ENCODE measurements around the gene CDIPT.
"Not testable (repeated sequence)": the region's sequence is repeated elsewhere in the genome, so short reads cannot be mapped to it uniquely, and the experiment has no call there.

Gene CDIPT

DNA sequence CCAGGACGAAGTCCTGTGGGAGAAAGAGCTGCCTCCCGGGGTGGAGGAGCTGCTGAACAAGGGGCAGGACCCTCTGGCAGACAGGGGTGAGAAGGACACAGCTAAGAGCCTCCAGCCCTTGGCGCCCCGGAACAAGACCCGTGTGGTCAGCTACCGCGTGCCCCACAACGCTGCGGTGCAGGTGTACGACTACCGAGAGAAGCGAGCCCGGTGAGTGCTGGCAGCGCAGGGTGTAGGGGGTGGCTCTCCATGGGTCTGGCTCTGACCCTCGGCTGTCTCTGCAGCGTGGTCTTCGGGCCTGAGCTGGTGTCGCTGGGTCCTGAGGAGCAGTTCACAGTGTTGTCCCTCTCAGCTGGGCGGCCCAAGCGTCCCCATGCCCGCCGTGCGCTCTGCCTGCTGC, 21.4 kb downstream of the CDIPT start:
- TF ChIP-seq, protein P1, sequence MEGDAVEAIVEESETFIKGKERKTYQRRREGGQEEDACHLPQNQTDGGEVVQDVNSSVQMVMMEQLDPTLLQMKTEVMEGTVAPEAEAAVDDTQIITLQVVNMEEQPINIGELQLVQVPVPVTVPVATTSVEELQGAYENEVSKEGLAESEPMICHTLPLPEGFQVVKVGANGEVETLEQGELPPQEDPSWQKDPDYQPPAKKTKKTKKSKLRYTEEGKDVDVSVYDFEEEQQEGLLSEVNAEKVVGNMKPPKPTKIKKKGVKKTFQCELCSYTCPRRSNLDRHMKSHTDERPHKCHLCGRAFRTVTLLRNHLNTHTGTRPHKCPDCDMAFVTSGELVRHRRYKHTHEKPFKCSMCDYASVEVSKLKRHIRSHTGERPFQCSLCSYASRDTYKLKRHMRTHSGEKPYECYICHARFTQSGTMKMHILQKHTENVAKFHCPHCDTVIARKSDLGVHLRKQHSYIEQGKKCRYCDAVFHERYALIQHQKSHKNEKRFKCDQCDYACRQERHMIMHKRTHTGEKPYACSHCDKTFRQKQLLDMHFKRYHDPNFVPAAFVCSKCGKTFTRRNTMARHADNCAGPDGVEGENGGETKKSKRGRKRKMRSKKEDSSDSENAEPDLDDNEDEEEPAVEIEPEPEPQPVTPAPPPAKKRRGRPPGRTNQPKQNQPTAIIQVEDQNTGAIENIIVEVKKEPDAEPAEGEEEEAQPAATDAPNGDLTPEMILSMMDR (IDR thresholded peaks at IDR 0.05; ENCODE audit: low read length, missing control alignments), result no peak
- no peak overlapping the region for H3K4me3 ChIP-seq (replicated peaks; ENCODE audit: low read depth, low read length)
- no peak for DNase-seq (ENCODE audit: low read depth)

DNA sequence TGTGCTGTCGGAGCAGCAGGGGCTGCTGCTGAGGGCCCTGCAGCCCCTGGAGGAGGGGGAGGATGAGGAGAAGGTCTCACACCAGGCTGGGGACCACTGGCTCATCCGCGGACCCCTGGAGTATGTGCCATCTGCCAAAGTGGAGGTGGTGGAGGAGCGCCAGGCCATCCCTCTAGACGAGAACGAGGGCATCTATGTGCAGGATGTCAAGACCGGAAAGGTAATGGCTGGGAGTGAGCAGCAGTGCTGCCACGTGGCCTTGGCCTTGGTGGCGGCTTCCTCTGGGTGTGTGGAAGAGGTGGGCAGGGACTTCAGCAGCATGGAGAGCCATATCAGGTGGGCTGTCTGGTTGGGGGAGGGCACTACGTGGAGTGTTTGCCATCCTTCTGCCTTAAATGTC, 22.8 kb downstream of the CDIPT start:
- TF ChIP-seq, protein P1 (IDR thresholded peaks at IDR 0.05; ENCODE audit: low read length, missing control alignments), result no peak
- DNase-seq (ENCODE audit: low read depth), result no peak
- no peak overlapping the region for H3K4me3 ChIP-seq (replicated peaks; ENCODE audit: low read depth, low read length)

DNA sequence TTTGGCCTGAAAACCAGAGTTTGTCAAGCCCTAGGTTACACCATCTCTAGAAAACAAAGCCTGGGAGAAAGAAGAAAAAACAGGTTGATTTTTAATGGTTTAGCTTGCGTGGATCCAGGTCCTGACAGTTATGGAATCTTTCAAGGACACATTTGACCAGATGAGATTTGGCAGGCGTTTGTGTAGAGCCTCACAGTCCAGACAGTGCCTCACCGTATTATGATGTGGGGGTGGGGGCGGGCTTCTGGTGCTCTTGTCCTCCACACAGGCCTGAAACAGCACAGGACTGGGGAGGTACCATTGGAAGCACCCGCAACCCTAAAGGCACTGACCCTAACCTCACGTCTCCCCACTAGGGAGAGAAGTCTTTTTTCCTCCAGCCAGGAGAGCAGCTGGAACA, 23.2 kb downstream of the CDIPT start:
- TF ChIP-seq, protein P1 (IDR thresholded peaks at IDR 0.05; ENCODE audit: low read length, missing control alignments), result no peak
- DNase-seq (ENCODE audit: low read depth), result no peak
- no peak overlapping the region for H3K4me3 ChIP-seq (replicated peaks; ENCODE audit: low read depth, low read length)

DNA sequence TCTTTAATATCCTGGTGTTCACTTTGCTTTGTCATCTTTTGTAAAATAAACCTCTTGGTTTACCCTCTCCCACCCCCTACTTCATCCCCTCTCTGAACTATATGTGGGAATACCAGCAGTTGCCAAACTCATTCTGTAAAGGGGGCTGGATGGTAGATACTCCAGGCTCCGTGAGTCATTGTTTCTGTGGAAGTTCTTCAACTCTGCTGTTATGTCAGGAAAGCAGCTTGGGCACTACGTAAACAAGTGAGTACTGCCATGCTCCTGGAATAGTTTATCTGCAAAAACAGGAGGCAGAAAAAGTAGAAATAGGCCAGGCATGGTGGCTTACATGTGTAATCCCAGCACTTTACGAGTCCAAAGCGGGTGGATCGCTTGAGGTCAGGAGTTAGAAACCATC, 25.2 kb downstream of the CDIPT start:
- no peak overlapping the region for H3K4me3 ChIP-seq (replicated peaks; ENCODE audit: low read depth, low read length)
- DNase-seq (ENCODE audit: low read depth), result no peak
- TF ChIP-seq, protein P1 (IDR thresholded peaks at IDR 0.05; ENCODE audit: low read length, missing control alignments), result no peak

DNA sequence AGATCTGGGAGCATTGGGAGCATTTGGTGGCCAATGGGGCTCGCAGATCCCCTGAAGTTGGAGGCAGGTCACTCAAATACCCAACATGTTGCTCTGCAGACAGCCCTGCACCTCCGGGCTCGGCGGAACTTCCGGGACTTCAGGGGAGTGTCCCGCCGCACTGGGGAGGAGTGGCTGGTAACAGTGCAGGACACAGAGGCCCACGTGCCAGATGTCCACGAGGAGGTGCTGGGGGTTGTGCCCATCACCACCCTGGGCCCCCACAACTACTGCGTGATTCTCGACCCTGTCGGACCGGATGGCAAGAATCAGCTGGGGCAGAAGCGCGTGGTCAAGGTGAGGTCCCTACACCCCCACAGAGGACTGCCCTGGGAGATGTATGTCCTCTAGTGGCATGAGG, 26.4 kb downstream of the CDIPT start:
- no peak overlapping the region for H3K4me3 ChIP-seq (replicated peaks; ENCODE audit: low read depth, low read length)
- TF ChIP-seq, protein P1 (IDR thresholded peaks at IDR 0.05; ENCODE audit: low read length, missing control alignments), result no peak

DNA sequence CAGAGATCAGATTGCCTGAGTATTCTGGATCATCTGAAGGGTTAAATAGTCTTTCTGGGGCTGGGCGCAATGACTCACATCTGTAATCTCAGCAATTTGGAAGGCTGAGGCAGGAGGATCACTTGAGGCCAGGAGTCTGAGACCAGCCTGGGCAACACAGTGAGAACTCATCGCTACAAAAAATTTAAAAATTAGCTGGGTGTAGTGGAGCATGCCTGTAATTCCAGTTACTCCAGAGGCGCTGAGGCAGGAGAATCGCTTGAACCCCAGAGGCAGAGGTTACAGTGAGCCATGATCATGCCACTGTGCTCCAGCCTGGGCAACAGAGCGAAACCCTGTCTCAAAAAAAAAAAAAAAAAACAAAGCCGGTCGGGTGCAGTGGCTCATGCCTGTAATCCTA, 27.1 kb downstream of the CDIPT start:
- TF ChIP-seq, protein P1 (IDR thresholded peaks at IDR 0.05; ENCODE audit: low read length, missing control alignments), result no peak
- H3K4me3 ChIP-seq (replicated peaks; ENCODE audit: low read depth, low read length), result no peak overlapping the region
- no peak for DNase-seq (ENCODE audit: low read depth)

More for the DNA sequence above, 26.4 kb downstream of the CDIPT start:
- no peak for DNase-seq (ENCODE audit: low read depth)

DNA sequence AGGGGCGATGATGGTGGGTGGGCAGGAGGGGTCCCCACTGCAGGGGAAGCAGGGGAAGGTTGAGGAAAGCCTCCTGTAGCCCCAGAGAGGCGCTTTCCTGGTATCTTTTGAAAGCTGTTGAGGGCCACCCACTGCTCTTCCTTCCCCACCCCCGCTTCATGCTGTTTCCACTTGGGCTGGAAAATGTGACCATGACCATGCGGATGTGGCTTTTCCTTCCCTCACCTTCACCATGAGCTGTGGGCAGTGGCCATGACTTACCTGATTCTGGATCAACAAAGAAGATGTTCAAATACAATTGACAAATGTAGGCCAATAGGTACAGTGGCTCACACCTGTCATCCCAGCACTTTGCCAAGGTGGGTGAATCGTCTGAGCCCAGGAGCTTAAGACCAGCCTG, 28.9 kb downstream of the CDIPT start:
- no peak overlapping the region for H3K4me3 ChIP-seq (replicated peaks; ENCODE audit: low read depth, low read length)
- DNase-seq (ENCODE audit: low read depth), result no peak
- TF ChIP-seq, protein P1 (IDR thresholded peaks at IDR 0.05; ENCODE audit: low read length, missing control alignments), result no peak

DNA sequence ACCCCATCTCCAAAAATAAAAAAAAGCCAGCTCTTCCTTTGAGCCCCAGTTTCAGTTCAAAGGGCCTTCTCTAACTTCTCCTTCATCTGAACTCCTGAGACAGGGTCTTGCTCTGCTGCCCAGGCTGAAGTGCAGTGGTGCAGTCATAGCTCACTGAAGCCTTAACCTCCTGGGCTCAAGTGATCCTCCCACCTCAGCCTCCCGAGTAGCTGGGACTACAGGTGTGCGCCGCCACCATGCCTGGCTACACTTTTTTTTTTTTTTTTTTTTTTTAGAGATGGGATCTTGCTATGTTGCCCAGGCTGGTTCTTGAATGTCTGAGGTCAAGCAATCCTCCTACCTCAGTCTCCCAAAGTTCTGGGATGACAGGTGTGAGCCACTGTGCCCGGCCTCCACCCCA, 29.8 kb downstream of the CDIPT start:
- not testable (repeated sequence) for H3K4me3 ChIP-seq (replicated peaks; ENCODE audit: low read depth, low read length); DNase-seq (ENCODE audit: low read depth)

All from fibroblast of pulmonary artery (primary cell).